HepG2 (cell line): ENCODE results near the gene ALMS1. TPM values are rescaled to one million over a fixed set of nuclear protein-coding genes. Genes with fewer than 3 reads are reported as not detected.
A peak's percentile ranks its signal among the peaks of the same experiment; 100 is the strongest.

Source experiments
- ARID4A ChIP-seq: sonication (generic); formaldehyde crosslinking; IDR thresholded peaks from 2 replicates; pipeline ENCODE4 v1.5.0; 2020; ENCODE audit warnings: mild to moderate bottlenecking, missing genetic modification reagents, borderline replicate concordance
- ATF7-NPFF ChIP-seq: sonication (generic); formaldehyde crosslinking; IDR thresholded peaks from 2 replicates; pipeline ENCODE4 v1.8.1; 2023; ENCODE audit warnings: mild to moderate bottlenecking, low read depth, missing genetic modification reagents, moderate library complexity
- CERS6 ChIP-seq: sonication (generic); formaldehyde crosslinking; IDR thresholded peaks from 2 replicates; pipeline ENCODE4 v1.5.0; 2020; ENCODE audit warnings: missing genetic modification reagents
- HDAC2 ChIP-seq: sonication (generic); formaldehyde crosslinking; IDR thresholded peaks from 2 replicates; pipeline ENCODE4 v1.4.0; 2020; ENCODE audit warnings: missing genetic modification reagents
- ISX ChIP-seq: sonication (generic); formaldehyde crosslinking; conservative IDR thresholded peaks from 2 replicates; pipeline ENCODE4 v1.5.0; 2020; ENCODE audit warnings: missing genetic modification reagents
- KAT8 ChIP-seq: IDR thresholded peaks from 2 replicates; pipeline ENCODE4 v1.6.1; 2016; ENCODE audit warnings: missing genetic modification reagents, missing compliant biosample characterization
- MED8 ChIP-seq: sonication (generic); formaldehyde crosslinking; IDR thresholded peaks from 2 replicates; pipeline ENCODE4 v1.8.1; 2023; ENCODE audit warnings: mild to moderate bottlenecking, missing genetic modification reagents; ENCODE audit not compliant: insufficient replicate concordance
- MXD4 ChIP-seq: IDR thresholded peaks from 2 replicates; pipeline ENCODE4 v1.6.1; 2016; ENCODE audit warnings: mild to moderate bottlenecking, missing biosample characterization, missing genetic modification reagents
- MYNN ChIP-seq: sonication (generic); formaldehyde crosslinking; IDR thresholded peaks from 2 replicates; pipeline ENCODE4 v1.4.0; 2020; ENCODE audit warnings: mild to moderate bottlenecking, low read depth, missing genetic modification reagents
- PAWR ChIP-seq: sonication (generic); formaldehyde crosslinking; IDR thresholded peaks from 2 replicates; pipeline ENCODE4 v1.4.0; 2020; ENCODE audit warnings: missing genetic modification reagents, mild to moderate bottlenecking, borderline replicate concordance
- STAG1 ChIP-seq: sonication (generic); formaldehyde crosslinking; IDR thresholded peaks from 2 replicates; pipeline ENCODE4 v1.4.0; 2020; ENCODE audit warnings: missing genetic modification reagents
- STAT5B ChIP-seq: sonication (generic); formaldehyde crosslinking; IDR thresholded peaks from 2 replicates; pipeline ENCODE4 v1.4.0; 2020; ENCODE audit warnings: missing genetic modification reagents
- TBX3 ChIP-seq: fragments of 450-650 bp; IDR thresholded peaks from 2 replicates; pipeline ENCODE4 v1.6.1; 2017; ENCODE audit warnings: antibody characterized with exemption, mild to moderate bottlenecking, inconsistent platforms, borderline replicate concordance
- UBTF ChIP-seq: sonication (generic); formaldehyde crosslinking; IDR thresholded peaks from 2 replicates; pipeline ENCODE4 v1.4.0; 2020; ENCODE audit warnings: mild to moderate bottlenecking, missing genetic modification reagents
- USF2 ChIP-seq, 2 experiments: sonication (generic) in 1 of 2; formaldehyde crosslinking in 1 of 2; IDR thresholded peaks; 2 replicates each; pipeline versions ENCODE4 v1.5.1 to v1.6.1; 2011 to 2020; ENCODE audit warnings: borderline replicate concordance in 1 of 2, low read depth in 1 of 2, low read length in 1 of 2, mild to moderate bottlenecking in 1 of 2, missing genetic modification reagents in 1 of 2, moderate library complexity in 1 of 2
- ZNF367 ChIP-seq: sonication (generic); formaldehyde crosslinking; IDR thresholded peaks from 2 replicates; pipeline ENCODE4 v1.4.0; 2020; ENCODE audit warnings: missing genetic modification reagents, borderline replicate concordance
- ZNF501 ChIP-seq: sonication (generic); formaldehyde crosslinking; IDR thresholded peaks from 2 replicates; pipeline ENCODE4 v1.5.1; 2020; ENCODE audit warnings: mild to moderate bottlenecking, moderate library complexity, missing genetic modification reagents
- ZNF747 ChIP-seq: sonication (generic); formaldehyde crosslinking; IDR thresholded peaks from 2 replicates; pipeline ENCODE4 v1.8.1; 2023; ENCODE audit warnings: missing genetic modification reagents, mild to moderate bottlenecking, borderline replicate concordance
- polyA plus RNA-seq, 8 experiments: library from polyadenylated mRNA; depleted of rRNA in 3 of 8; stranded (reverse) in 7 of 8; unstranded in 1 of 8; fragments of >200 nt; fragmentation: Illumina TruSeq in 4 of 8; extraction: Trizol in 4 of 8; gene quantifications; 2 replicates each; pipeline versions ENCODE4 v1.2.1 to v1.2.3, GENCODE V29; 2011 to 2016; ENCODE audit warnings: low read depth in 4 of 8, missing spikeins in 1 of 8, mixed read lengths in 1 of 8; ENCODE audit not compliant: insufficient read depth in 1 of 8
- total RNA-seq, 5 experiments: library from RNA; depleted of rRNA; stranded (reverse); fragments of >200 nt; fragmentation: Illumina TruSeq; extraction: Trizol; gene quantifications; 2 replicates each; pipeline ENCODE4 v1.2.3, GENCODE V29; 2016; ENCODE audit warnings: low read depth in 1 of 5

Gene ALMS1
- total and polyA plus RNA-seq, 2 of the 13 experiments (the other 11 are each of a cell fraction or from before 2014, with no cell fraction given), result 12.9 to 21.2 TPM

- TF ChIP-seq ARID4A, result peak; percentile 99
- 0 out of 2 replicates have a peak, but pooled peaks have one; percentile 10 for TF ChIP-seq STAG1
- no peak for TF ChIP-seq USF2 (IDR thresholded peaks at IDR 0.05; ENCODE audit: low read depth, low read length)
- TF ChIP-seq USF2 (CRISPR knock-in tag; IDR thresholded peaks at IDR 0.05; ENCODE audit: borderline replicate concordance), result no peak; the same call in 1 of the 2 replicates
- TF ChIP-seq ZNF501 (CRISPR knock-in tag), result no peak
- TF ChIP-seq STAT5B (CRISPR knock-in tag), result no peak
- peak; percentile 86; the same call in 1 of the 2 replicates for TF ChIP-seq ATF7-NPFF (CRISPR knock-in tag)
- peak; percentile 52 for TF ChIP-seq KAT8
- peak; percentile 99 for TF ChIP-seq UBTF (CRISPR knock-in tag)
- no peak for TF ChIP-seq MED8 (CRISPR knock-in tag)
- 0 out of 2 replicates have a peak, but pooled peaks have one; percentile 57 for TF ChIP-seq ZNF367
- 0 out of 2 replicates have a peak, but pooled peaks have one; percentile 63 for TF ChIP-seq HDAC2 (CRISPR knock-in tag)
- TF ChIP-seq MXD4 (CRISPR knock-in tag), result peak; percentile 87
- no peak; the same call in 1 of the 2 replicates for TF ChIP-seq PAWR (CRISPR knock-in tag)
- no peak for TF ChIP-seq ISX (CRISPR knock-in tag)
- no peak for TF ChIP-seq TBX3
- no peak for TF ChIP-seq CERS6 (CRISPR knock-in tag)
- TF ChIP-seq ZNF747 (CRISPR knock-in tag), result no peak; the same call in 1 of the 2 replicates
- no peak for TF ChIP-seq MYNN (CRISPR knock-in tag)
Observed at GRCh38 chr2:73385504-73386341, at the start of gene ALMS1 (continued).
